Neural cell (in vitro differentiated cells): ENCODE measurements around the gene ACOXL. TPM values are rescaled to one million over a fixed set of nuclear protein-coding genes. Genes with fewer than 3 reads are reported as not detected.

ENCODE experiments used
- H2AFZ ChIP-seq: fragments of 200-600, 300-800 bp; sonication (generic), shearing (Covaris generic); 2 replicates; pipeline ENCODE4 v1.6.0; 2014; ENCODE audit warnings: low read depth, mild to moderate bottlenecking, antibody characterized with exemption, low read length, moderate library complexity
- H3F3A ChIP-seq: fragments of 200-600 bp; shearing (Covaris generic); 2 replicates; pipeline ENCODE4 v1.6.1; 2016; ENCODE audit warnings: mild to moderate bottlenecking, moderate library complexity, mixed read lengths, antibody characterized with exemption, low read length; ENCODE audit not compliant: insufficient read depth, poor library complexity, severe bottlenecking
- H3K27ac ChIP-seq: fragments of 200-600, 300-800 bp; sonication (generic), shearing (Covaris generic); 2 replicates; pipeline ENCODE4 v1.5.1; 2014; ENCODE audit warnings: mild to moderate bottlenecking, low read length, moderate library complexity
- H3K27me3 ChIP-seq: fragments of 300-800, 200-600 bp; sonication (generic), shearing (Covaris generic); 2 replicates; pipeline ENCODE4 v1.6.0; 2014; ENCODE audit warnings: mild to moderate bottlenecking, low read depth, low read length, moderate library complexity; ENCODE audit not compliant: insufficient read depth
- H3K36me3 ChIP-seq: fragments of 300-800, 200-600 bp; sonication (generic), shearing (Covaris generic); 2 replicates; pipeline ENCODE4 v1.5.1; 2014; ENCODE audit warnings: mild to moderate bottlenecking, antibody characterized with exemption, low read length, moderate library complexity; ENCODE audit not compliant: insufficient read depth
- H3K4me2 ChIP-seq: fragments of 300-800, 200-600 bp; sonication (generic), shearing (Covaris generic); 2 replicates; pipeline ENCODE4 v1.6.0; 2014; ENCODE audit warnings: mild to moderate bottlenecking, low read length
- H3K4me3 ChIP-seq: fragments of 300-800, 200-600 bp; sonication (generic), shearing (Covaris generic); 2 replicates; pipeline ENCODE4 v1.5.1; 2014; ENCODE audit warnings: mild to moderate bottlenecking, low read length, moderate library complexity
- H3K79me2 ChIP-seq: fragments of 200-600 bp; shearing (Covaris generic); replicated peaks from 2 replicates; pipeline ENCODE4 v1.6.0; 2014; ENCODE audit warnings: mild to moderate bottlenecking, low read length, moderate library complexity; ENCODE audit not compliant: insufficient read depth
- H3K9ac ChIP-seq: fragments of 300-800, 200-600 bp; sonication (generic), shearing (Covaris generic); 2 replicates; pipeline ENCODE4 v1.6.1; 2016; ENCODE audit warnings: mild to moderate bottlenecking, low read length, mixed read lengths
- H3K9me2 ChIP-seq: fragments of 200-600 bp; shearing (Covaris generic); 2 replicates; pipeline ENCODE4 v1.6.1; 2016; ENCODE audit warnings: mild to moderate bottlenecking, low read length, mixed read lengths; ENCODE audit not compliant: insufficient read depth
- H3K9me3 ChIP-seq: fragments of 200-600, 300-800 bp; sonication (generic), shearing (Covaris generic); 2 replicates; pipeline ENCODE4 v1.6.1; 2016; ENCODE audit warnings: mild to moderate bottlenecking, mixed run types, low read length, moderate library complexity, mixed read lengths
- H4K20me1 ChIP-seq: fragments of 200-600 bp; shearing (Covaris generic); 2 replicates; pipeline ENCODE4 v1.6.1; 2016; ENCODE audit warnings: mild to moderate bottlenecking, mixed run types; ENCODE audit not compliant: insufficient read depth
- EP300 ChIP-seq: fragments of 450-650 bp; conservative IDR thresholded peaks from 2 replicates; pipeline ENCODE4 v1.6.1; 2014; ENCODE audit warnings: antibody characterized with exemption, mild to moderate bottlenecking, moderate library complexity; ENCODE audit not compliant: poor library complexity, severe bottlenecking
- EZH2 ChIP-seq: fragments of 200-600, 300-800 bp; shearing (Covaris generic), sonication (generic); IDR thresholded peaks from 2 replicates; pipeline ENCODE4 v1.6.1; 2014; ENCODE audit warnings: antibody characterized with exemption, low read length, borderline replicate concordance, mild to moderate bottlenecking; ENCODE audit not compliant: insufficient read depth, poor library complexity, severe bottlenecking
- MXI1 ChIP-seq: fragments of 450-650 bp; conservative IDR thresholded peaks from 2 replicates; pipeline ENCODE4 v1.6.1; 2014; ENCODE audit warnings: antibody characterized with exemption, mild to moderate bottlenecking; ENCODE audit not compliant: poor library complexity, severe bottlenecking
- POLR2AphosphoS5 ChIP-seq: IDR thresholded peaks from 2 replicates; pipeline ENCODE4 v1.6.1; 2012
- RAD21 ChIP-seq: fragments of 450-650 bp; conservative IDR thresholded peaks from 2 replicates; pipeline ENCODE4 v1.6.1; 2014; ENCODE audit warnings: antibody characterized with exemption, mild to moderate bottlenecking, moderate library complexity
- SMC3 ChIP-seq: fragments of 450-650 bp; conservative IDR thresholded peaks from 2 replicates; pipeline ENCODE4 v1.6.1; 2014; ENCODE audit warnings: antibody characterized with exemption, mild to moderate bottlenecking, moderate library complexity; ENCODE audit not compliant: poor library complexity
- TAF1 ChIP-seq: IDR thresholded peaks from 2 replicates; pipeline ENCODE4 v1.6.1; 2012; ENCODE audit warnings: low read depth
- polyA plus RNA-seq: library from polyadenylated mRNA; depleted of rRNA; stranded (reverse); fragments of >200 nt; gene quantifications from 2 replicates; pipeline ENCODE4 v1.2.3, GENCODE V29; 2014
- TF ChIP-seq, protein P1 (sequence below): fragments of 450-650 bp; IDR thresholded peaks from 2 replicates; pipeline ENCODE4 v1.5.1; 2014; ENCODE audit warnings: antibody characterized with exemption, mild to moderate bottlenecking, moderate library complexity; ENCODE audit not compliant: poor library complexity, severe bottlenecking
- TF ChIP-seq, protein P2 (sequence below): IDR thresholded peaks from 2 replicates; pipeline ENCODE4 v1.6.1; 2012; ENCODE audit warnings: borderline replicate concordance

ACOXL gene
- polyA plus RNA-seq, 1 donor from 2014 or later, result not detected

DNA sequence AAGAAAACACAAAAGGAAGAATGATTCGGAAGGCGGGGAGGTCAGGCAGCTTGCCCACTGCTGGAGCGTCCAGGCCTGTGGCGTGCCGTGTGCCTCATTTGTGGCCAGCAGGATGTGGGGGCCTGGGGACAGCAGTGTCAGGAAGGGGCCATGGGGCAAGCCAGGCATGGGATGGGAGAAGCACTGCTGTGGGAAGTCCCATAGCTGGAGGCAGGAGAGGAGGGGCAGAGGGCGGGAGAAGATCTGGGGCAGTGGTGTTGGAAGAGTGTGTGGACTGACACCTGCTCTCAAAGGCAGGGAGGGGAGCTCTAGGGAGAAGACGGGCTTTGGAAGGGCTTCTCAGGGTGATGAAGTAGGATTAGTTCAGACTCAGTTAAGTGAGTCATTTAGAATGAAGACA, 133.7 kb downstream of the ACOXL start:
- no peaks in the 10 kb centered on the region for H3K36me3 ChIP-seq
- no peak overlapping the region for H3K9ac ChIP-seq
- H3K9me2 ChIP-seq, result no peaks in the 10 kb centered on the region
- H3K4me2 ChIP-seq, result no peak overlapping the region
- H3K27ac ChIP-seq, result no peak overlapping the region
- no peaks in the 10 kb centered on the region for H3F3A ChIP-seq
- no peak overlapping the region for H3K4me3 ChIP-seq
- H3K27me3 ChIP-seq, result peaks cover 5% of the 10 kb centered on the region
- TF ChIP-seq, protein P1, sequence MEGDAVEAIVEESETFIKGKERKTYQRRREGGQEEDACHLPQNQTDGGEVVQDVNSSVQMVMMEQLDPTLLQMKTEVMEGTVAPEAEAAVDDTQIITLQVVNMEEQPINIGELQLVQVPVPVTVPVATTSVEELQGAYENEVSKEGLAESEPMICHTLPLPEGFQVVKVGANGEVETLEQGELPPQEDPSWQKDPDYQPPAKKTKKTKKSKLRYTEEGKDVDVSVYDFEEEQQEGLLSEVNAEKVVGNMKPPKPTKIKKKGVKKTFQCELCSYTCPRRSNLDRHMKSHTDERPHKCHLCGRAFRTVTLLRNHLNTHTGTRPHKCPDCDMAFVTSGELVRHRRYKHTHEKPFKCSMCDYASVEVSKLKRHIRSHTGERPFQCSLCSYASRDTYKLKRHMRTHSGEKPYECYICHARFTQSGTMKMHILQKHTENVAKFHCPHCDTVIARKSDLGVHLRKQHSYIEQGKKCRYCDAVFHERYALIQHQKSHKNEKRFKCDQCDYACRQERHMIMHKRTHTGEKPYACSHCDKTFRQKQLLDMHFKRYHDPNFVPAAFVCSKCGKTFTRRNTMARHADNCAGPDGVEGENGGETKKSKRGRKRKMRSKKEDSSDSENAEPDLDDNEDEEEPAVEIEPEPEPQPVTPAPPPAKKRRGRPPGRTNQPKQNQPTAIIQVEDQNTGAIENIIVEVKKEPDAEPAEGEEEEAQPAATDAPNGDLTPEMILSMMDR, result no peak
- TF ChIP-seq EZH2 (no peak), SMC3 (no peak), TAF1 (no peak), RAD21 (no peak), MXI1 (no peak), POLR2AphosphoS5 (no peak), EP300 (no peak)
- TF ChIP-seq, protein P2, sequence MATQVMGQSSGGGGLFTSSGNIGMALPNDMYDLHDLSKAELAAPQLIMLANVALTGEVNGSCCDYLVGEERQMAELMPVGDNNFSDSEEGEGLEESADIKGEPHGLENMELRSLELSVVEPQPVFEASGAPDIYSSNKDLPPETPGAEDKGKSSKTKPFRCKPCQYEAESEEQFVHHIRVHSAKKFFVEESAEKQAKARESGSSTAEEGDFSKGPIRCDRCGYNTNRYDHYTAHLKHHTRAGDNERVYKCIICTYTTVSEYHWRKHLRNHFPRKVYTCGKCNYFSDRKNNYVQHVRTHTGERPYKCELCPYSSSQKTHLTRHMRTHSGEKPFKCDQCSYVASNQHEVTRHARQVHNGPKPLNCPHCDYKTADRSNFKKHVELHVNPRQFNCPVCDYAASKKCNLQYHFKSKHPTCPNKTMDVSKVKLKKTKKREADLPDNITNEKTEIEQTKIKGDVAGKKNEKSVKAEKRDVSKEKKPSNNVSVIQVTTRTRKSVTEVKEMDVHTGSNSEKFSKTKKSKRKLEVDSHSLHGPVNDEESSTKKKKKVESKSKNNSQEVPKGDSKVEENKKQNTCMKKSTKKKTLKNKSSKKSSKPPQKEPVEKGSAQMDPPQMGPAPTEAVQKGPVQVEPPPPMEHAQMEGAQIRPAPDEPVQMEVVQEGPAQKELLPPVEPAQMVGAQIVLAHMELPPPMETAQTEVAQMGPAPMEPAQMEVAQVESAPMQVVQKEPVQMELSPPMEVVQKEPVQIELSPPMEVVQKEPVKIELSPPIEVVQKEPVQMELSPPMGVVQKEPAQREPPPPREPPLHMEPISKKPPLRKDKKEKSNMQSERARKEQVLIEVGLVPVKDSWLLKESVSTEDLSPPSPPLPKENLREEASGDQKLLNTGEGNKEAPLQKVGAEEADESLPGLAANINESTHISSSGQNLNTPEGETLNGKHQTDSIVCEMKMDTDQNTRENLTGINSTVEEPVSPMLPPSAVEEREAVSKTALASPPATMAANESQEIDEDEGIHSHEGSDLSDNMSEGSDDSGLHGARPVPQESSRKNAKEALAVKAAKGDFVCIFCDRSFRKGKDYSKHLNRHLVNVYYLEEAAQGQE, result no peak
- no peaks in the 10 kb centered on the region for H3K9me3 ChIP-seq
- H3K79me2 ChIP-seq, result no peaks in the 10 kb centered on the region
- no peaks in the 10 kb centered on the region for H4K20me1 ChIP-seq
- H2AFZ ChIP-seq, result no peak overlapping the region

DNA sequence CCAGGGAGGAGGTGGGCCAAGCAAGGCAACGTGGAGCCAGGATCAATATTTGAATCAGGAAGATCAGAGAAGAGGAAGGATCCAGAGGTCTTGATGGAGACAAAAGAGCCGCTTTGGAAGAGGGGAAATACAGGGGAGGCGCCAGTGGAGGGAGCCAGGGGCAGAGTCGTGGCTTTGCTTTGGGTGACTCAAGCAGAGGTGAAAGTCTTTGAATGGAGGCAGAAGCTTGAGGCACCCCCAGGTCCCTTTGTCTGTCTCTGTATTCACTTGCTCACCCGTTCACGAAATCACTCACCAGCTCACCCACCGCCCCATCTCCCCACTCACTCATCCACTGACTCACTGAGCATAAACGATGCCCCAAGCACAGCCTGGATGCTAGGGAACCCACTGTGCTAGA, 134.1 kb downstream of the ACOXL start:
- peaks cover 5% of the 10 kb centered on the region for H3K27me3 ChIP-seq
- H3K9me2 ChIP-seq, result no peaks in the 10 kb centered on the region
- H3K4me3 ChIP-seq, result no peak overlapping the region
- H3K36me3 ChIP-seq, result no peaks in the 10 kb centered on the region
- no peak overlapping the region for H3K4me2 ChIP-seq
- no peaks in the 10 kb centered on the region for H3K79me2 ChIP-seq
- TF ChIP-seq POLR2AphosphoS5 (no peak), SMC3 (no peak), EZH2 (no peak), RAD21 (no peak), TAF1 (no peak), MXI1 (no peak), EP300 (no peak)
- TF ChIP-seq, protein P2, result no peak
- TF ChIP-seq, protein P1, result no peak
- H4K20me1 ChIP-seq, result no peaks in the 10 kb centered on the region
- no peaks in the 10 kb centered on the region for H3F3A ChIP-seq
- no peak overlapping the region for H2AFZ ChIP-seq
- no peaks in the 10 kb centered on the region for H3K9me3 ChIP-seq
- no peak overlapping the region for H3K9ac ChIP-seq
- no peak overlapping the region for H3K27ac ChIP-seq
